GM21529 (cell line): ENCODE results near the gene ALB.

Source experiments
- ATAC-seq: cut with Tn5 transposase; IDR thresholded peaks from one replicate; pipeline ENCODE4 v1.9.1; 2021; ENCODE audit not compliant: unreplicated experiment

The ALB gene

GRCh38 chr4:73429118-73429517 lies 25.0 kb downstream of the ALB start:
- ATAC-seq, result no peak

GRCh38 chr4:73429826-73430587 lies 25.9 kb downstream of the ALB start:
- ATAC-seq, result no peak

- no peak for ATAC-seq
Observed at GRCh38 chr4:73431813-73432168, 27.7 kb downstream of the ALB start.

GRCh38 chr4:73432169-73433000 lies 28.3 kb downstream of the ALB start:
- no peak for ATAC-seq

GRCh38 chr4:73433140-73433539 lies 29.1 kb downstream of the ALB start:
- no peak for ATAC-seq

- ATAC-seq, result no peak
Observed at GRCh38 chr4:73434311-73434710, 30.2 kb downstream of the ALB start.

- no peak for ATAC-seq
Observed at GRCh38 chr4:73435984-73436383, 31.9 kb downstream of the ALB start, which contains the start of gene AFP. TSS of gene AFP (plus strand) at chr4:73436221. CDS start at chr4:73436263, 42 bp downstream.

GRCh38 chr4:73436674-73437557 lies 32.8 kb downstream of the ALB start:
- ATAC-seq, result no peak

- no peak for ATAC-seq
Observed at GRCh38 chr4:73437558-73437956, 33.5 kb downstream of the ALB start.

GRCh38 chr4:73438048-73438447 lies 34.0 kb downstream of the ALB start:
- no peak for ATAC-seq

GRCh38 chr4:73438582-73439215 lies 34.6 kb downstream of the ALB start:
- no peak for ATAC-seq

GRCh38 chr4:73439445-73439844 lies 35.4 kb downstream of the ALB start:
- no peak for ATAC-seq

GRCh38 chr4:73439991-73440390 lies 35.9 kb downstream of the ALB start:
- ATAC-seq, result no peak

GRCh38 chr4:73440653-73441052 lies 36.6 kb downstream of the ALB start:
- no peak for ATAC-seq

- ATAC-seq, result no peak
Observed at GRCh38 chr4:73442275-73442674, 38.2 kb downstream of the ALB start.

- no peak for ATAC-seq
Observed at GRCh38 chr4:73443224-73443623, 39.1 kb downstream of the ALB start.

GRCh38 chr4:73445383-73446335 lies 41.6 kb downstream of the ALB start:
- ATAC-seq, result no peak

- peak; percentile 100 for ATAC-seq
Observed at GRCh38 chr4:73446336-73446938, 42.4 kb downstream of the ALB start.

GRCh38 chr4:73447671-73448070 lies 43.6 kb downstream of the ALB start:
- no peak for ATAC-seq
